ENCODE data around the gene DIRAS3. TPM values are rescaled to one million over a fixed set of nuclear protein-coding genes. Genes with fewer than 3 reads are reported as not detected.

The DIRAS3 gene, protein sequence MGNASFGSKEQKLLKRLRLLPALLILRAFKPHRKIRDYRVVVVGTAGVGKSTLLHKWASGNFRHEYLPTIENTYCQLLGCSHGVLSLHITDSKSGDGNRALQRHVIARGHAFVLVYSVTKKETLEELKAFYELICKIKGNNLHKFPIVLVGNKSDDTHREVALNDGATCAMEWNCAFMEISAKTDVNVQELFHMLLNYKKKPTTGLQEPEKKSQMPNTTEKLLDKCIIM
- total RNA-seq = 0.46 and 0.63 TPM in 2 replicates

GRCh38 chr1:68049941-68050878 is at the start of gene DIRAS3:
Gene DIRAS3, minus strand, starts transcription at chr1:68050627. Its CDS starts 3,330 bp downstream, at chr1:68047297.

Other genes with a start within 250 kb of the DIRAS3 start
- 70.2 and 80.1 TPM in 2 replicates for gene GNG12, start 217.2 kb downstream of the DIRAS3 start, total RNA-seq
- gene WLS, start 181.9 kb upstream of the DIRAS3 start, total RNA-seq = 20.7 and 37.3 TPM in 2 replicates